ENCODE results near the gene CACNA2D1.

Gene CACNA2D1

DNA sequence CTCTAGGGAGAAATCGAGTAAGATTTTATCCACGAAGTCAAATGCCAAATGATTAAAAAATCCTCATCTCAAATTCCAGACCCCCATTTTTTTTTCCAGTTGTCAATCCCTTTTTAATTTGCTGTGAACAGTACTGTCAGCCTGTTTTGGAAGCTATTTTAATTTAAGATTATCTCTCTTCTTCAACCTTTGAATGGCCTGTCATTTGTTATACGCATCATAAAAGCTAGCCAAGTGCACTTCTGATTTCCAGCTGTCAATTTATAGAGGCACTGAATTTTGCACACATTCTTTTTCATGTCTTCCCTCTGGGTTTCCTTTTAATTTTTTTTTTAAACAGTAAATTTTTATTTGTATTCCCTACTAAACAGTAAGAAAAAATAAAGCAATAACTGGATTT lies 337.4 kb downstream of the CACNA2D1 start:
- DNase-seq (ENCODE audit: low read depth): no peak

DNA sequence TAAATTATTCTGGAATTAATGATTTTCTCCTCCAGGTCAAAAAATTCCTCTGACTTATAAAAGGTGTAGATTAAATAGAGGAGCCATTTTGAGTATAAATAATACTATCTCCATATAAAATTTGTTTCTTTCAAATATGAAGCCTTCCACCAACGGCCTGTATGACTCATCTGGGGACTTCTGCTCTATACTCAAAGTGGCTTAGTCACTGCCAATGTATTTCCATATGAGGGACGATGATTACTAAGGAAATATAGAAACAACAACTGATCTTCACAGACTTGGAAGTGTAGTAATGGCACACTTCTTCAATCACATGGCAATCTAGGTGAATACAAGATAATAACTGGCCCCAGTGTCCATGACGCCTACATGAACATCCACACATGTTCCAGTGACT lies 338.1 kb downstream of the CACNA2D1 start:
- peak; percentile 60 for DNase-seq (ENCODE audit: low read depth)

DNA sequence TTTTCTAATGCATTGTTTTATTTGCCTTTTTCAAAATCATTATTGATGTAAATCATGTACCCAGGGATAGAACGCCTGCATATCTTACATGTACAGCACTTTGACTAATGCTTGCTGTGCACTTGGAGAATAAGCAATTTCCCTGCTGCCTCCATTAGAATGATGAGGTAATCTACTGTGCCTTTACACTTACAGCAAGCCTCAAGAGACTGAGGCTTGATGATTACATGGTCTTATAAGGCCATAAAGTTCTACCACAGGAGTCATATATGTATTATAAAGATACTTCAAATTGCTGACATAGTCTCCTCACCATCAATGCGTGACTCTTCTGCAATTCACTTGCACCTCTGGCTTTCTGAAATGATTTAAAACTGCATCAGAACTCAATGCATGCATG lies 345.2 kb downstream of the CACNA2D1 start:
- no peak for DNase-seq (ENCODE audit: low read depth)

DNA sequence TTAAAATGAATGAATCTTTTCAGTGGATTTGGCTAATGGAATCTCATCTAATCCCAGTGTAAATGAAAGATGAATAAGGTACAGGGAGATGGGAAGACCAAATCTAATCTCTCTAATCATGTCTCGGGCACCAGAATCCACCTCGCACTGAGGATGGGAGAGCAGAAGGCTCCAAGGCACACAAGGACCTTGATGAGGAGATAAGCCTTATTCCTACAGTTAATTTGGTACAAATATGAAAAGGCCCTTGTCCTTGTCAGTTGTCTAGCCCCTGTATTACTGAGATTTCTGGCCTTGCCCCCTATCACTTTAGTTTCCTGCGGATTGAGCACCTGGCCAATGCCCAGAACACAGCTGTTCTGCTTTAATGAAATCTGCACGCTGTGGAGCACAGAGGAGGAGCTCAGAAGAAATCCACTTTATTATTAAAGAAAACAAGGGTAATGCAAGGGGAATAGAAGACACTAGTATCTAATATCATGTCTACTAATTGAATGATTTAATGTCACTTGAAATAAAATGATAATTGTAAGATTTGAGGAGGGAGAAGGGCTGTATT lies 352.4 kb downstream of the CACNA2D1 start:
- DNase-seq (ENCODE audit: low read depth): no peak

DNA sequence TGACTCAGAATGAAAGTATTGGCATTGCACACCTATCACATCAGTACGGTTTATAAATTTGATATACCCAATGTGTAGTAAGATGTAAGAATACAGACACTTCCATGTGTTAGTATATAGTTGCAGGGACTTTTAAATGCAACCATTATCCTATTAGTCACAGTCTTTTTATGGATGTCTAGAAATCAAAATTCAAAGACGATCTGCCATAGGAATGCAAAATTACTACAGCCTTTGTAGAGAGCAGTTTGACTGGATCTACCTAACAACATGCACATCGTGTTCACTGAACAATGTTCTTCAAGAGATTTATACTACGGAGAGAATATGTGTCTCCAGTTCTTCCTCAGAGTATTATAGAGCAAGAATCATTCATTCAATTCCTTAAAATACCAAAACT lies 356.5 kb downstream of the CACNA2D1 start:
- no peak for DNase-seq (ENCODE audit: low read depth)

DNA sequence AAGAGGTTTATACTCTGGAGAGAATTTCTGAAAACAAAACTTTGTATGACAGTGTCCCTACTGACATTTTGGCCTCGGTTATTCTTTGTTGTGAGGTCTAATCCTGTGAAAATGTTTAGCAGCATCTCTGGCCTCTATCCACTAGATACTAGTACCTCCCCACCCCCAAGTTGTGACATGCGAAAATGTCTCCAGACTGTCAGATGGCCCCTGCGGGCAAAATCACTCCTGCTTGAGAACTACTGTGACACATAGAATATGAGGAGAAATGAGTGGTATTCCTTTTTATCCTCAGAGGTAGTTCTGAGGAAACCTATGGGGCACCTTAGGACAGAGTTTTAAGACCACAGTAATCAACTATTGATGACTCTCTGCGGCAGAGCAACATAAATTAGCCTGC lies 358.5 kb downstream of the CACNA2D1 start:
- DNase-seq (ENCODE audit: low read depth): no peak

DNA sequence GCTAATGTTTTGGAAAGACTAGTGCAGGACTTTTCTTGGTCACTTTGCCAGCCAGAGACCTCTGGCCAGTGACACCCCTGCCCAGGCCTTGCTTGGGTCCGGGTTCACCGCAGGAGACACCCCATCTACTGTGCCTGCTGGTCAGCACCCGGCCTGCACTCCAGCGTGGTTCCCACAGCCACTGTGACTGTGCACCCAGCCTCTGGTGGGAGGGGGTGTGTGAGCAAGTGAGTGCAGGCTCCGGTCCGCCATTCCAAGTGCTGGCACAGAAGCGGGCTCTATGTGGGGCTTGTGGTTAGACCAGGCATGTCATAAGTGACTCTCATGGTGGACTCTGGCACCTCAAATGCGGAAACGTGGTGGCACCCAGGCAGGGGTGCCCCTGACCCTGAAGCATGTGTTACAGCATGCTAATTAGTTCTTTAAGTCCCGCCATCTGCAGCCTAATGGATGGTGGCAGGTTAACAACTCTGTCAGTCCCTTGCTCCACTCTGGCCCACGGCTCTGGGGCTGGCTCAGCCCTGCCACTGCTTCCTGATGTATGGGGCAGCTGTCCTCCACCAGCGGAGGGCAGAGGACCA lies 361.8 kb downstream of the CACNA2D1 start:
- DNase-seq (ENCODE audit: low read depth): no peak

DNA sequence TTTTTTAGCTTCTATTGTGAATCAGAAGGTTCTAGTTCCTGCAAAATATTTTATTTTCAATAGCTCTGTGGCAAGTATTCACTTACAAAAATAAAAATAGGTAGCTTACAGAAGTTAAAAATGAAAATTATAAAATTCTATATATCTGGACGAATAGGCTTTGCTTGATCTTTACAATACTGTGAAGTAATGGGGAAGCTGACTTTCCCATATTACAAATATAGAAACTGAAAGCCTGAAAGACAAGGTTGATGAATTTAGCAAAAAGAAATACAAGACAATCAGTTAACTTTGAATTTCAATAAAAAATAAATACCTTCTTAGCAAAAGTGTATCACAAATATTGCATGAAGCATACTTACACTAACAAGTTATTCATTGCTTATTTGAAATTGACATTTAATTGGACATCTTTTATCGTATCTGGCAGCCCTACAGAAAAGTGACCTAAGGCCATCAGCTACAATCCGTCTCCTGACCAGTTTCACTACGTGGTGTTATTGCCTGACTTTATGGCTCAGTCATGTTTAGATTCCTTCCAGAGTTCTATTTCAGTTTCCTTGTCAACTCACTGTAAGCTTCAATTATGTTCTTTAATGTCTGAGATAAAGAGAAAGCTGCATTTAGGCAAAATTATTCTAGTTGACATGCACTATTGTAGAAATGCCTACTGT lies 363.2 kb downstream of the CACNA2D1 start:
- DNase-seq (ENCODE audit: low read depth): no peak

DNA sequence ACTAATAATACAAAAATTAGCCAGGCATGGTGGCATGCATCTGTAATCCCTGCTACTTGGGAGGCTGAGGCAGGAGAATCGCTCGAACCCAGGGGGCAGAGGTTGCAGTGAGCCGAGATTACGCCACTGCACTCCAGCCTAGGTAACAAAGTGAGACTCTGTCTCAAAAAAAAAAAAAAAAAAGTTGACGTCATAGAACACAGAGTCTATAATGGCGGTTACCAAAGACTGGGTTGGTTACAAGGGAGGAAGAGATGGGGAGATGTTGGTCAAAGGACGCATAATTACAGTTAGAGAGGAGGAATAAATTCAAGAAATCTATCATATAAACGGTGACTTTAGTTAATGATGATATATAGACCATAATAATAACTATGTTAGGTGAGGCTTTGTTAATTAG lies 364.1 kb downstream of the CACNA2D1 start:
- no peak for DNase-seq (ENCODE audit: low read depth)

DNA sequence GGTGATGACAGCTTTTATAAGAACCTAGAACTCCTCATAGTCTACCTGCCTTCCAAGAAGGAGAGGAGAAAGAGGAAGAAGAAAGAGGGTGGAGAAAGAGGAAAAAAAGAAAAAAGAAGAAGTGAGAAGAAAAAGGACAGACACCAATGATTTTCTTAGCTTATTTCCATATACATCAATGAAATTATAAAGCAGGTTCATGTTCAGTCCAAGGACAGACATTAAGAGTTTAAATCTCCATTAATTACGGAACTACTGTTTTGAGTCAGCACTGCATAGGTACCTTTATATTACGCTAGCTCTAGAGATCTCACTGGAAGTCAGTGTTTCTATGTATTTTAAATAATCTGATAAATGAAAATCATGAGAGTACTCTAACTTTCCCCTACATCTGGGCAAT lies 364.8 kb downstream of the CACNA2D1 start:
- DNase-seq (ENCODE audit: low read depth): no peak

DNA sequence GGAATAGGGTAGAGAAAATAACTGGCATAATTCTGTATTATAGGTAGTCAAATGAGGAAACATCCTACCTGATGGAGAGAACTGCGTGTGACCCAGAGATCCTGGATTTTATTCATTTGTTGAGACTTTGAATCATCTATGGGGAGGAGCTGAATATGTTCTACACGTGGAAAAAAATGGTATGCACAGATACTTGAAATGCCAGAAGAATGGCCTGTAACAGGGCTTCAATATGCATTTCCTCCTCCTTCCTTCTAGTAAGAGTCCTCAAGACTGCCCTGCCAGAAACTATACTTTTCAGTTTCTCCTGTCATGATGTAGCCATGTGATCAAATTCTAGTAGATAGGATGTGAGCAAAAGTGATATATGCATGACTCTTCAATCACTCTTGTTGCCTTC lies 372.1 kb downstream of the CACNA2D1 start:
- DNase-seq (ENCODE audit: low read depth): no peak

DNA sequence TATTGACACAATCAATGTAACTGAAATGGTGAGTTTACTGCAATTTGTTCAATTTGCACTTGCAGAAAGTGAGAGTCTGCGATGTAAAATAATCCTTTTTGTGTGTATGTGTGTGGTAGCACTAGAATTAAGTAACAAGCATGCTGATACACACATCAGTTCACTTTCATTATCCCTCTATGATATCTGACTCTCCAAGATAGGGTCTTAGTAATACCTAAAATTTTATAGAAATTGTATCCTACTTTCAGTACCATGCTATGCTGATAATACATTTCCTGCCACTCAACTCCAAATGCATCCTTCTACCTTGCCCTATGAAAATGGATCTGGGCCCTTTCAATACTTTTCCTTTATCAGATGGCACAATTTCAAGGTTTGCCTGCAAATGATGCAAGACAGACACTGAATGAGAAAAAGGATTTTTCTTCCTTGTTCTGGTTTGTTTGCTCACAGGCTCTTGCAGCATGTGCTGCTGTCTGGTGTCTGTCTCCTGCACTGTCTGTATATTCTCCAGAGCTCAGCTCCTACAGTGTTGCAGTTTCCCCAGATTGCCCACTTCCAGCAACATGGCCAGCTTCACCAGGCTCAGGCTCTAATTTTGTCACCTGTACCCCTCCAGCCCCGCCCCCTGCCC lies 375.8 kb downstream of the CACNA2D1 start:
- DNase-seq (ENCODE audit: low read depth): no peak

DNA sequence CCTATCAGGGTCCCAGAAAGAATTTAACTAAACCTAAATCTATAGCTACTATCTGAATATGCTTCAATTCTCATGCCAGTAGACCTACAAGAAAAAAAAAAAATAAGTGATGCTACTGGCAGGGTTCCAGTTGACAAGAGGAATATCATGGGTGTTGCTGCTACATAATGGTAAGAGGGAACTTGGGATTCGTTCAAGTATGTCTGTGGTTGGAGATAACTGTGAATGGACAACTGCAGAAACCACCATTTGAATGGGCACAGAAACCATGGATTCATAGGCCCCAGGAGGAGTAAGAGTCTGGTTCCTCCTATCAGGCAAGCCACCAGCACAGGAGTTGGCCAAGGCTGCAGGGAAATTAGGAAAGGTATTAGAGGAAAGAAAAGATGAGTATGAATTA lies 386.1 kb downstream of the CACNA2D1 start:
- no peak for DNase-seq (ENCODE audit: low read depth)

DNA sequence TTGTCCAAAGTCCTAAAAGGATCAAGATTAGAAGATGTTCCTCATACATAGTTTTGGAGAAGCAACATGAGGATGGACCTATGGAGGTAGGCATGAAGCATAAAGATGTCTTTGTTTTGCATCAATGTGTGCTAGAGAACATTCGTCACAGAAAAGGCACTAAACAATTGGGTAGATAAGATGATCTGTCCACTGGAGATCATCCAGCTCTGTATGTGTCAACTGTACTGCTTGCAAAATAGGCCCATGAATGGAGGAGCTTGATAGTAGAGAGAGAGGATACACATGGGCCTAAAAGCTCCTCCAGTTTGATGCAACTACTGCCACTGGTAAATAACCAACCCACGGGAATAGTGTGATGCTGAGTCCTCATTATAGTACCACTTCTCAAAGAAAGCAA lies 387.3 kb downstream of the CACNA2D1 start:
- no peak for DNase-seq (ENCODE audit: low read depth)

DNA sequence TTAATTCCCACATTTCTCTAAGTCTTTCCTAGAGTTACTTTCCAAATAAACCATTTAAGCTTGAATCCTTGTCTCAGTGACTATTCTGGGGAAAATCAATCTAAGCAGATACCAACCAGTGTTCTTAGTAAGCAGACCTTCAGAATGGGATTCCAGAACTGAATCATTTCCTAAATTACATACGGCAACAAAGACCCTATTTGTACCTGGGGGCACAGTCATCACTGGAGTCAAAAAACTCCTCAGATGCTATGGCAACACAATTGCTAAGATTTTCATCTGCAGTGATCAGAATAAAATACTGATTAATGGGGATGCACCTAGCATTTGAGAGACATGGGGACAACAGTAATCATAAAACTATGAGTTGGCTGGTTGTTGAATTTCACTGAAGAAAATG lies 389.0 kb downstream of the CACNA2D1 start:
- no peak for DNase-seq (ENCODE audit: low read depth)

DNA sequence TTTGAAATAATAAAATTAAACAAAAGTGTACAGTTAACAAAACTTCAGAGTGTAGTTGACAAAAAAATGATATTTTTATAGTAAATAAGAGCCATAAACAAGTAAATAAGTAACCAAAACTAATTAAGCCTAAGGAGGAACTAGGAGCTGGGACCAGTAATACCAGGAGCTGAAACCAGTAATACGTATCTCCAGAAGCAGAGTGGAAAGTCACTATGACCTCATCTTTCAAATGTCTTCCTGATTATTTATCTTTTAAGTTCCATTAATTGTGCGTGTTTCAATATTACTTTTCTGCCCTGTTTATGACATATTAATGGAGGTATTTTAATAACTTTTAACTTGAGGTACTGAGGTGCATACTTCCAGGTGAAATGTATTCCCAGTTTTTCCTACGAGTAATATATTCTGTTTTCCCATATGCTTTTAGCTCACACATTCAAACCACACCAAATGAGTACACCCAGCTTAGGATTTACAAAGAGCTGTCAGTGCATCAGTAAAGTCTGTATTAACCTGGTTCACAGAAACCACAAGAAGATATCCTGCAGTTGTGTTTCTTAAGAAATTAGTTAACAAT lies 390.0 kb downstream of the CACNA2D1 start:
- DNase-seq (ENCODE audit: low read depth): no peak

DNA sequence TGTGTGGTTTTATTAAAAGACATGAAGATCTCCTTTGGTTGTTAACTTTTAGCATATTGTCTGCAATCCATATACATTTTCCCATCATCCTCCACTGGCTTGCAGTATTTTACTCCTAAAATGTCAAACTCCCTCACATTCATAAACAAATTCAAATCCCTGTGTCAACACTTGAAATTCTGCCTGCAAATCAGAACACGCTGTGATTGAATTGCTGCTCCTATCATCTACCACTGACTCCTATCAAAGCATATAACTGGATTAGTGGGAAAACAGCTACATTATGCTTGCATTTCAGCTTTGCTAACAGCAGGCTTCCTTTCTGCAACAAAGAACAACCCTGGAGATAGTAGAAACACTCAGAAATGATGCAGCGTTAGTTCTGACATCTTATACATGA lies 392.0 kb downstream of the CACNA2D1 start:
- no peak for DNase-seq (ENCODE audit: low read depth)

DNA sequence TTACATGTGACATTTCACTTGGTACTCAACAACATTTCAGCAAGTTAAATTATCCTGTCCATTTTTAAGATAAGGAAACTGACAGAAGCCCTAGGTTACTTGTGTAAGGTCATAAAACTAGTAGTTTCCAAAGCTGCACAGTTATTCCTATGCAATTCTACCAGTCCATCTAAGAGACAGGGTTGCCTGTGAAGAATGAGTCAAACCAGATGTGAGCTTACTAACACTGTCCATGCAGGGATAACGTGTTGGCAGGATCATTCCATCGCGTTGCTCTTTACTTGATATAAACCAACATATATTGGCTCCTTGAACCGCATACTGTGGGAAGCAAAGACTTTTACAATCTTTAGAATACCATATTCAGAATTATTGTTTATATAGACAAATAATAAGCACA lies 392.8 kb downstream of the CACNA2D1 start:
- DNase-seq (ENCODE audit: low read depth): peak; percentile 53

DNA sequence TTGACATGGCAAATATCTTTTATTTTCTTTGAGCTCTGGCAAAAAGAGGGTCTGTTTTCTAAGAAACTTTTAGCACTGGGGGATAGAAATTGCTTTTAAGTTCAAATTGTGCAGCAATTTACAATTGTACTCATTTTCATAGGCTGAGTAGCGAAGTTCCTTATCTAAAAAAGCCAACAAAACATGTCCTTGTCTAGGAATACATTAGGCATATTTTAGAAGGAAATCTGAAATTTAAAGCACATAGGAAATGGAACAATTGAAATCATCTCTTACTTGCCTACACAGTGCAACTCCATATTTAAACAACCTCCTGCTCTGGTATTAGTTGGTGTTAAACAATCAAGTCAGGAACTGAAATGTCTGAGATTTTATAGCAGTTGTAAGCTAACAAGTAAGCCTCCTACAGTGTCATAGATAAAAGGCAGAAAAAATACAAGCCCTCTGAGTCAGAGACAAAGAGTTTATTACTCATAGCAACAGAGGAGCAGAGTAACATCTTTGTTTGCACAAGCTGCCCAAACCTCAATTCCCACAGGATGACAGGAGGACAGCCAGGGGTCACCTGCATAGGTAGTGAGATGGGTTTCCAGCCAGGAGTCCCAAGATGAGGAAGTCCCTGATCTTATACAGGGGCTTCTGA lies 393.6 kb downstream of the CACNA2D1 start:
- DNase-seq (ENCODE audit: low read depth): peak; percentile 68

DNA sequence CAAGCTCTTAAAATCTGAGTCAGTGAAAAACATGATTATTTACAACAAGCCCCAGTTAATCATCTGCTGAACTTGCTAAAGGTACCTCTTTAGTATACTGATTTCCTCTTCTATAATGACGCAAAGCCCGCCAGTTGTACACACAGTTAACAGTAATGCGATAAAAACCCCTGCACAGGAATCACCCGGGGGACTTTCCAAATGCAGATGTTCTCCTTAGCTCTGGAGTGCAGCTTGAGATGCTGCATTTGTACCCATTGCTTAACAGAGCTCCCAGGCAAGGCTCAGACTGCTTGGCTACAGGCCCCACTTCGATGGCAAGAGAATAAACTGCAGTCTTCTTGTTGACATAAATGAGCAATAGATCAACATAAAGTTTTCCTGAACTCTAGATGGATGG lies 394.1 kb downstream of the CACNA2D1 start:
- DNase-seq (ENCODE audit: low read depth): no peak

DNA sequence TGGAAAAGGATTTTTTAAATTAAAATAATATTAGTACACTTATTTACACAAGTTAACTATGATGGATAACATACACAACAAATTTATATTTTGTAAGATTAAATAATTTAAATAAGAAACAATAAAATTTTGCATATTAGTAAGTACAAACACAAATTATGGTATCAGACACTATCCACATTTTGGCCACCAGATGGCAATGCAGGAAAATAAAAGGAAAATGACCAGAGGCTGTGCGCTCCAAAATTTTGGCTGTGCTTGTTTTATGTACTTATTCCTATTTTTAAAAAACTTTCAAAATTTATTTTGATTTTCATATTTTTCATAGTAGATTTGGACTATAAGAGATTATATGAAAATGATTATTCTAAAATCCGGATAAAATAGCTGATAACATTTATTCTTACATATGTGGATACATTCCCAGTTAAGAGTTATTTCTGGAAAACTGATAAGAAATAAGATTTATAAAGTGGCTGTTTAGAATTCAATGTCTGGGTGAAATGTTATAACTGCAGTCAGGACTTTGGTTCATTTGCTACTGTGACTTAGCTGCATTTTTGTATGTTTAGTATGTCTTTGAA lies 399.0 kb downstream of the CACNA2D1 start:
- DNase-seq (ENCODE audit: low read depth): peak; percentile 44

DNA sequence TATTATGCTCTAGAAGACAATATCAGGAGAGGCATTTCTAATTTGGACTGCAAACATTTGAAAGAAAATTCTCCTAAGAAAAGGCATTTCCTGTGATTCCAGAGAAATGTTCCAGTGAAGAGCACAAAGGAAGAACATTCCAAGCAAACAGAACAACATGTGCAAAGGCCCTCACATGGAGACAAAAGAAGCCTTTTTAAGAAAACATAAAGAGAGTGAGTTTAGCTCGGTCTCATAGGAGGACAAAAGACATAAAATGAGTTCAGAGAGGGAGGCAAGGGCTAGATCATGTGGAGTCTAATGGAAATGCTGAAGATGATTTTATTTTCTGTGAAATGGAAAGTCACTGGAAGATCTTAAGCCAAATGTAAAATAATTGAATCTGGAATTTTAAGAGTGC lies 404.0 kb downstream of the CACNA2D1 start:
- DNase-seq (ENCODE audit: low read depth): no peak

Data from fibroblast of the conjunctiva (primary cell).